Calu3 (cell line): ENCODE measurements around the gene FGD5. TPM values are rescaled to one million over a fixed set of nuclear protein-coding genes. Genes with fewer than 3 reads are reported as not detected.
"Not testable (repeated sequence)": the region's sequence is repeated elsewhere in the genome, so short reads cannot be mapped to it uniquely, and the experiment has no call there.

ENCODE experiments used
- BruUV-seq: library from RNA; stranded (reverse); fragments of 400-500 nt; replicated peaks from 2 replicates; lab custom pipeline; 2021; lab: Mats Ljungman, UMichigan
- CTCF ChIA-PET: fragments of 300-600 bp; sonication (Branson Sonifier 250); formaldehyde crosslinking; loops from one replicate; lab custom pipeline; 2022; ENCODE audit warnings: antibody characterized with exemption; lab: Charles Lee
- DNase-seq: peaks from one replicate; pipeline ENCODE4 v3.0.0; 2022
- H3K27ac Mint-ChIP-seq: one replicate; pipeline ENCODE4 v1.8.0; 2022; ENCODE audit warnings: mixed read lengths; ENCODE audit not compliant: unreplicated experiment
- H3K27me3 Mint-ChIP-seq: one replicate; pipeline ENCODE4 v1.8.0; 2022; ENCODE audit warnings: mixed read lengths; ENCODE audit not compliant: unreplicated experiment
- H3K36me3 Mint-ChIP-seq: one replicate; pipeline ENCODE4 v1.8.0; 2022; ENCODE audit warnings: mild to moderate bottlenecking, moderate library complexity, mixed read lengths; ENCODE audit not compliant: insufficient read depth, unreplicated experiment
- H3K4me1 Mint-ChIP-seq: one replicate; pipeline ENCODE4 v1.8.0; 2022; ENCODE audit warnings: mild to moderate bottlenecking, low read depth, mixed read lengths; ENCODE audit not compliant: unreplicated experiment
- H3K4me3 Mint-ChIP-seq: one replicate; pipeline ENCODE4 v1.8.0; 2022; ENCODE audit warnings: mild to moderate bottlenecking, low read depth, moderate library complexity, mixed read lengths; ENCODE audit not compliant: unreplicated experiment
- H3K9me3 Mint-ChIP-seq: one replicate; pipeline ENCODE4 v1.8.0; 2022; ENCODE audit warnings: low read depth, mixed read lengths; ENCODE audit not compliant: unreplicated experiment
- CTCF ChIP-seq: fragments of 200-600 bp; IDR thresholded peaks from one replicate; pipeline ENCODE4 v1.8.0; 2022; ENCODE audit warnings: antibody characterized with exemption; ENCODE audit not compliant: unreplicated experiment
- intact Hi-C: fragments of 100-400 bp; cut with micrococcal nuclease; formaldehyde crosslinking; loops from one replicate; pipeline ENCODE4 v1.10.0; 2022; ENCODE audit not compliant: unreplicated experiment
- total RNA-seq: library from RNA; stranded (reverse); gene quantifications from 2 replicates; pipeline ENCODE4 v1.2.3, GENCODE V29; 2022

FGD5 gene
- total RNA-seq, 1 experiment from 2014 or later, result not detected

- no peak overlapping the region for H3K27ac Mint-ChIP-seq
- H3K4me1 Mint-ChIP-seq, result no peaks in the 10 kb centered on the region
- H3K9me3 Mint-ChIP-seq, result no peaks in the 10 kb centered on the region
- DNase-seq, result no peak
- BruUV-seq, result no TSS peak
- peaks cover 82% of the 10 kb centered on the region for H3K27me3 Mint-ChIP-seq
- no peak for TF ChIP-seq CTCF
- CTCF ChIA-PET, result no interaction called here
- no peaks in the 10 kb centered on the region for H3K36me3 Mint-ChIP-seq
- no peak overlapping the region for H3K4me3 Mint-ChIP-seq
- intact Hi-C loops, result no loop called here
Observed at GRCh38 chr3:14898929-14899328, 80.2 kb downstream of the FGD5 start.

GRCh38 chr3:14899993-14900618 is 81.3 kb downstream of the FGD5 start:
- peaks cover 2% of the 10 kb centered on the region for H3K9me3 Mint-ChIP-seq
- CTCF ChIA-PET, result no interaction called here
- H3K27ac Mint-ChIP-seq, result no peak overlapping the region
- H3K27me3 Mint-ChIP-seq, result peaks cover 85% of the 10 kb centered on the region
- no peak for TF ChIP-seq CTCF
- peak; percentile 20 for DNase-seq
- no peaks in the 10 kb centered on the region for H3K4me1 Mint-ChIP-seq
- no peaks in the 10 kb centered on the region for H3K36me3 Mint-ChIP-seq
- no peak overlapping the region for H3K4me3 Mint-ChIP-seq
- no TSS peak for BruUV-seq
- intact Hi-C loops, result no loop called here

GRCh38 chr3:14900881-14901873 is 82.4 kb downstream of the FGD5 start:
- no peak overlapping the region for H3K4me3 Mint-ChIP-seq
- no peaks in the 10 kb centered on the region for H3K36me3 Mint-ChIP-seq
- no TSS peak for BruUV-seq
- intact Hi-C loops, result no loop called here
- no peak for TF ChIP-seq CTCF
- CTCF ChIA-PET, result interaction anchor here (0.5 to 0.6 kb wide), 2 partner anchors 13 to 571 kb away, joined by 3 to 4 read pairs; no protein-coding TSS in a partner anchor
- H3K9me3 Mint-ChIP-seq, result peaks cover 11% of the 10 kb centered on the region
- H3K27ac Mint-ChIP-seq, result no peak overlapping the region
- no peak for DNase-seq
- peaks cover 85% of the 10 kb centered on the region for H3K27me3 Mint-ChIP-seq
- no peaks in the 10 kb centered on the region for H3K4me1 Mint-ChIP-seq

- Mint-ChIP-seq H3K27ac (no peak overlapping the region), H3K4me3 (no peak overlapping the region), H3K36me3 (no peaks in the 10 kb centered on the region), H3K9me3 (peaks cover 11% of the 10 kb centered on the region), H3K4me1 (no peaks in the 10 kb centered on the region), H3K27me3 (peaks cover 83% of the 10 kb centered on the region)
- CTCF ChIA-PET, result no interaction called here
- DNase-seq, result no peak
- BruUV-seq, result no TSS peak
- no peak for TF ChIP-seq CTCF
- intact Hi-C loops, result no loop called here
Observed at GRCh38 chr3:14902719-14903118, 84.0 kb downstream of the FGD5 start.

GRCh38 chr3:14903501-14903900 is 84.7 kb downstream of the FGD5 start:
- peaks cover 11% of the 10 kb centered on the region for H3K9me3 Mint-ChIP-seq
- CTCF ChIA-PET, H3K4me3 Mint-ChIP-seq, DNase-seq, intact Hi-C loops, BruUV-seq, H3K4me1 Mint-ChIP-seq, H3K36me3 Mint-ChIP-seq, H3K27ac Mint-ChIP-seq: not testable (repeated sequence)
- H3K27me3 Mint-ChIP-seq, result peaks cover 75% of the 10 kb centered on the region
